ENCODE results near the gene RPTOR.

The RPTOR gene

DNA sequence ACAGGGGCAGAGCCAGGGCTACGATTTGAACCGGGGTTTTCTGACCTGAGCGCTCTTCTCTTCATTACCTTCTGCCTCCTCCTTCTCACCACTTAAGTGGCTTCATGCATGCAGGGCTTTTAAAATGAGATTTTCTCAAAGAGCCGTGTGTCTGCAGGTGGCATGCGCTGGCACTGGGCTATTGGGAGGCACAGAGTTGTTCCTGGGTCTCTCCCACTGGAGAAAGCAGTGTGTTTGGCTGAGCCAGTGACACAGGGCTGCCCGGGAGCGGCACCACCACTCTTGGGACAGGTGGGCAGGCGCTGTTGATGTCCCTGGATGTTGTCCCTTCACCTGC lies 228.2 kb downstream of the RPTOR start:
- ATAC-seq = no peak
- TF ChIP-seq PATZ1 (CRISPR knock-in tag; IDR thresholded peaks at IDR 0.05; ENCODE audit: borderline replicate concordance) = no peak
- no peak for TF ChIP-seq ESRRG (CRISPR knock-in tag; IDR thresholded peaks at IDR 0.05)
- no peak for TF ChIP-seq ZNF8 (CRISPR knock-in tag; IDR thresholded peaks at IDR 0.05)
- TF ChIP-seq CSDC2 (CRISPR knock-in tag; IDR thresholded peaks at IDR 0.05) = no peak
- no peak for TF ChIP-seq BACH2 (CRISPR knock-in tag; IDR thresholded peaks at IDR 0.05; ENCODE audit: borderline replicate concordance)
- TF ChIP-seq ZFP3 (CRISPR knock-in tag; IDR thresholded peaks at IDR 0.05) = no peak
- no peak for TF ChIP-seq ZFP30 (CRISPR knock-in tag; IDR thresholded peaks at IDR 0.05)
- TF ChIP-seq RARB (CRISPR knock-in tag; IDR thresholded peaks at IDR 0.05) = no peak
- TF ChIP-seq TOX (CRISPR knock-in tag; IDR thresholded peaks at IDR 0.05; ENCODE audit: borderline replicate concordance) = no peak
- no peak for TF ChIP-seq ZC3H10 (CRISPR knock-in tag; IDR thresholded peaks at IDR 0.05)
- no peak for TF ChIP-seq ISL1 (CRISPR knock-in tag; IDR thresholded peaks at IDR 0.05)
- TF ChIP-seq, protein P1, sequence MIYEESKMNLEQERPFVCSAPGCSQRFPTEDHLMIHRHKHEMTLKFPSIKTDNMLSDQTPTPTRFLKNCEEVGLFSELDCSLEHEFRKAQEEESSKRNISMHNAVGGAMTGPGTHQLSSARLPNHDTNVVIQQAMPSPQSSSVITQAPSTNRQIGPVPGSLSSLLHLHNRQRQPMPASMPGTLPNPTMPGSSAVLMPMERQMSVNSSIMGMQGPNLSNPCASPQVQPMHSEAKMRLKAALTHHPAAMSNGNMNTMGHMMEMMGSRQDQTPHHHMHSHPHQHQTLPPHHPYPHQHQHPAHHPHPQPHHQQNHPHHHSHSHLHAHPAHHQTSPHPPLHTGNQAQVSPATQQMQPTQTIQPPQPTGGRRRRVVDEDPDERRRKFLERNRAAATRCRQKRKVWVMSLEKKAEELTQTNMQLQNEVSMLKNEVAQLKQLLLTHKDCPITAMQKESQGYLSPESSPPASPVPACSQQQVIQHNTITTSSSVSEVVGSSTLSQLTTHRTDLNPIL (CRISPR knock-in tag; IDR thresholded peaks at IDR 0.05; ENCODE audit: low read depth) = no peak
- no peak for TF ChIP-seq ARNTL (CRISPR knock-in tag; IDR thresholded peaks at IDR 0.05; ENCODE audit: borderline replicate concordance, low read depth)
- TF ChIP-seq SNAI2 (CRISPR knock-in tag; IDR thresholded peaks at IDR 0.05) = no peak
- TF ChIP-seq CSRNP3 (CRISPR knock-in tag; IDR thresholded peaks at IDR 0.05) = no peak
- TF ChIP-seq POU6F1 (CRISPR knock-in tag; IDR thresholded peaks at IDR 0.05; ENCODE audit: borderline replicate concordance, low read depth) = no peak
- no peak for TF ChIP-seq TSHZ2 (CRISPR knock-in tag; IDR thresholded peaks at IDR 0.05)
- no peak for TF ChIP-seq PPARA (CRISPR knock-in tag; IDR thresholded peaks at IDR 0.05; ENCODE audit: borderline replicate concordance)

DNA sequence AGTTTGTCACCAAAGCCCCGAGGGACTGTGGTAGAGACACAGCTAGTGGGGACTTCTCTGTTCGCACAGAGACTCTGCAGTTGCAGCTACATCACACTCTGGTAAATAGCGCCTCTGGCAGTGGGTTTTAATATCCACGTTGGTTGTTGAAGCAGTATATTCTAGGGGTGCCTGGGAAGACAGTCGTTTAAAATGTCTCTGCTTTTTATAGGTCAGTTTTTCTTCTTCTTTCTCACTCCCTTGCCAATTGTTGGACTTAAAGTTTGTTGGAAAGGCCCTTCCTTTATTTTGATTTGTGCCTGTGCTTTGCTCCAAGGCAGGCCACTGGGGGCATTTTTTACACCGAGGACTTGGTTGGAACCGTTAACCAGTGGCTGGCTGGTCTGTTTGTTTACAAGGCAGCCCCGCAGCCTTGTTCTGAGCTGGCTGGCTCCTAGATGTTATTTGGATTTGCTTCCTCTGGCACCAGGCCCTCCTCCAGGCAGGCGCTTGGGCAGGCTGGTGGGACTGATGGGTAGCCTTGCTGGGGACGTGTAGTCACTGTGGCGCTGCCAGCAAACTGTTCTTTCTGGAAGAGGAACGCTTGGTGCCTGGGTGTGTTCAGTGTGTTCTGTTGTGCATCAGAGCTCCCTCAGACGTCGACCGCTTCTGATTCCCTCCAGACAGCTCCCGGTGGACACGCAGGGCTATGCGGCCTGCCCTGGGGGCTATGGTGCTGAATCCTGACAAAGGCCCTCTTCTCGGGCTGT lies 228.8 kb downstream of the RPTOR start:
- ATAC-seq = peak; percentile 69

GRCh38 chr17:80774146-80774545 lies 229.5 kb downstream of the RPTOR start:
- ATAC-seq = no peak

More for the DNA sequence above, 228.8 kb downstream of the RPTOR start:
- no peak for TF ChIP-seq CSDC2 (CRISPR knock-in tag; IDR thresholded peaks at IDR 0.05)
- no peak for TF ChIP-seq ARNTL (CRISPR knock-in tag; IDR thresholded peaks at IDR 0.05; ENCODE audit: borderline replicate concordance, low read depth)
- TF ChIP-seq ZNF70 (CRISPR knock-in tag; IDR thresholded peaks at IDR 0.05) = no peak
- TF ChIP-seq SNAI2 (CRISPR knock-in tag; IDR thresholded peaks at IDR 0.05) = no peak

More at GRCh38 chr17:80774146-80774545, 229.5 kb downstream of the RPTOR start:
- TF ChIP-seq SNAI2 (CRISPR knock-in tag; IDR thresholded peaks at IDR 0.05) = no peak
- TF ChIP-seq ZFP30 (CRISPR knock-in tag; IDR thresholded peaks at IDR 0.05) = no peak
- TF ChIP-seq OSR1 (CRISPR knock-in tag; IDR thresholded peaks at IDR 0.05) = no peak
- TF ChIP-seq GLIS3 (CRISPR knock-in tag; IDR thresholded peaks at IDR 0.05) = no peak

Measured in SK-N-SH treated with all-trans-retinoic acid at 6 μM for 48 hours (cell line).